DMS153 (cell line): ENCODE results near the gene BRD4.
A peak's percentile ranks its signal among the peaks of the same experiment; 100 is the strongest.

Source experiments
- DNase-seq: peaks from one replicate; lab custom pipeline; 2025; lab: John Stamatoyannopoulos, UW

BRD4 gene

DNA sequence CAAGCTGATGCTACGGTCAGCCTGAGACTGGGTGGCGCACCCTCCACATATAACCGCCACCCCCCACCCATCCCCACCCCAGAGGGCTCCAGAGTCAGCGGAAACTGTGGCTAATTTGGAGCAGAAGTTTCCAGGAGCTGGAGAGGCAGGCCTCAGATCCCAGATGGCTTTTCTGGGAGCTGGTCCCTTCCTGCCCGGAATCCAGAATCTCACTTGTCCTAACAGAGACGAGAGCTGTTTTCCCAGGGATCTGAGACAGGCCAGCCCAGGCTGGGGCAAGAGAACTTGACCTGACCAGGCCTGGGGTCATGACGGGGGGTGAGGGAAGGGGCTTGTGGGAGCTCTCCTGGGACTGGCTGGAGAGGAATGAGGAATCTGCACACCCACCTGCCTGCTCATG lies 106.6 kb downstream of the BRD4 start:
- DNase-seq = no peak

DNA sequence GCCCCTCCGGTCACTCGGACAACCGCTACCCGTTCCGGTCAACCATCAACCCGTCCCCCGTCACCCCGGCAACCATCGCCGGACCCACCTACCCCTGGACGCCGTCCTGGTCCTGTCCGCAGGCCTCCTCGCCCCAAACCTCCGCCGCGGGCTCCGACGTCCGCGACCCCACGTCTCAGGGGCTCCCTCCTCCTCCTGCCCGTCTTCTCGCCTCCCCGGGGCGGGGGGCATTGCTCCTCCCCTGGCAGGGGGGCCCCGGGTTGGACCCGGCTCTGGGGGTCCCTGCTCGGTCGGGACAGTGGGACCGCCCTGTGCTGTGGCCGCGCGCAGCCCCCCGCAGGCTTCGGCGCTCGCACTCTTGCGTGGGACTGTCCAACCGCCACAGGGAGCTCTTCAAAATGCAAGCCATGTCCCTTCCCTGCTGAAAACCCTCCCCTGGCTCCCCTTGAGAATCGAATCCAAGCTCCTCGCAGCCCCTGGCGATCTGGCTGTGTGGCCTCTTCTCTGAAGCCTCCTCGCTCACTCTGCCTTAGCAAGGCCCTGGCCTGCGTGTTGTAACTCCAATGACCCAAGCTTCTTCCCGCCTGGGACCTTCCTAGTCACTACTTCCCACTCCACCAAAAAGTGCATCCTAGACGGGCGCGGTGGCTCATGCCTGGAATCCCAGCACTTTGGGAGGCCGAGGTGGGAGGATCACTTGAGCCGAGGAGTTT lies 108.5 kb downstream of the BRD4 start:
- DNase-seq = no peak

DNA sequence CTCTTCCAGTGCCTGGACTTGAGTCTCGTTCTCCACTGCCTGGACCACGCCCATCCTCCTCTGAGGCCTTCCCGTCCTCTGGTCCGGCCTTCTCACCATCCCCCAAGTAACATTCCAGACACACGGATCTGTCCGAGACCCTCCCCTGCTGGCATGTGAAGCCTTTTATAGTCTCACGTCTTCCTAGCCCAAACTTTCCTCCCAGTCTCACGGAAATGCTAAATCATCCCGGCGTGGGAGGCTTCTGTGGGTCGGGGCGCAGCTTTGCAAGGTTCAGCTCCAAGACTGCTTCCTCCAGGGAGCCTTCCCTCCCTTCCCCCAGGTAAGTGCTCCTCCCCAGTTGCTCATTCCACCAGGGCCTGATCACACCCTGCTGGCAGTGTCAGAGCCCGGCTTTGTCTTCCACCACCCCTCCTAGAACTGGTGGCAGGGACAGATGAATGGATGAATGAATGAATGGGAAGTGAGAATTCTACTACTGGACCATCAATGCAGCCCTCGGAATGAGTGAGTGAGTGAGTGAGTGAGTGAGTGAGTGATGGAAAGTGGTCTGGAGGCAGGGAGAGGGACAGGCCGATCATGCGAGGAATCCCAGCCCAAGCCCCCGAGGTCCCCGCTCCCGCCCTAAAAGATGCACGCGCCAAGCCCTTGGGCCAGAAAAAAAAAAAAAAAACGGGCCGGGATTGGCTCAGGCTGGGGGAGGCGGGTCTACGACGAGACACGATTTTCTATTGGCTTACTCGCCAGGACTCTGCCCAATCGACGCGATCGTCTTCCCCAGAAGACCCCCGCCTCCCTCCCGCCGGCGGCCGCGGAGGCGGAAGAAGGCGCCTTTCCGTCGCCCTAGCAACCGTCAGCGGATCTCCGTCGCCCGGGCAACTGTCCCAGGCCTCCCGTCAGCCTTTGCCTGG lies 109.3 kb downstream of the BRD4 start:
- peak; percentile 93 for DNase-seq

DNA sequence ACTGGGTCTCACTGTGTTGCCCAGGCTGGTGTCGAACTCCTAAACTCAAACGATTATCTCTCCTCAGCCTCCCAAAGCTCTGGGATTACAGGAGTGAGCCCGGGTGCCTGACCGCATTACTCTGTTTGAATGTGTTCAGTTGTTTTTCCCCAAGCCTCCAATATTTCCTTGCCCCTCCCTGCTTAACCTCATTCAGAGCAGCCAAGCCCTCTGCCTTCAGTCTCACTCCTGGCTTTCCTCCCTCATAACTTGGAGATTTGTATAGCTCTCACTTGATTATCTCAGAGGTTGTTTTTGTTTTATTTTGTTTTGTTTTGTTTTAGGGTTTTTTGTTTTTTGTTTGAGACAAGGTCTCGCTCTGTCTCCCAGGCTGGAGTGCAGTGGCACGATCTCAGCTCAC lies 111.5 kb downstream of the BRD4 start:
- DNase-seq = no peak

DNA sequence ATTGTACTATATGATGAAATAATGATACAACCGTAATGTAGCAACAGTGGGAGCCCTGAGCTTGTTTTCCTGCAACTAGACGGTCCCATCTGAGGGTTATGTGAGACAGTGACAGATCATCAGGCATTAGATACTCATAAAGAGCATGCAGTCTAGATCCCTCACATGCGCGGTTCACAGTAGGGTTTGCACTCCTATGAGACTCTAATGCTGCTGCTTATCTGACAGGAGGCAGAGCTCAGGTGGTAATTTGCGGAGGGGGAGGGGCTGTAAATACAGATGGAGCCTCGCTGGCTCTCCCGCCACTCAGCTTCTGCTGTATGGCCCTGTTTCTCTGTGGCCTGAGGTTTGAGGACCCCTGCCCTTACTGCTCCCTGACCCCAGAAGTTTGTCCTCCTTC lies 113.8 kb downstream of the BRD4 start:
- no peak for DNase-seq

DNA sequence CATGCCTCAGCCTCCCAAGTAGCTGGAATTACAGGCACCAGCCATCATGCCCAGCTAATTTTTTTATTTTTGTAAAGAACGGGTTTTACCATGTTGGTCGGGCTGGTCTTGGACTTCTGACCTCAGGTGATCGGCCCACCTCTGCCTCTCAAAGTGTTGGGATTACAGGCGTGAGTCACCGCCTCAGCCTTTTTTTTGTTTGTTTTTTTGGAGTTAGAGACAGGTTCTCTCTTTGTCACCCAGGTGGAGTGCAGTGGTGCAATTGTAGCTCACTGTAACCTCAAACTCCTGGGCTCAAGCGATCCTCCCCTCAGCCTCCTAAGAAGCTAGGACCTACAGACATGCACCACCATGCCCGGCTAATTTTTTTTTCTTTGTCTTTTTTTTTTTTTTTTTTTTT lies 116.0 kb downstream of the BRD4 start:
- no peak for DNase-seq

DNA sequence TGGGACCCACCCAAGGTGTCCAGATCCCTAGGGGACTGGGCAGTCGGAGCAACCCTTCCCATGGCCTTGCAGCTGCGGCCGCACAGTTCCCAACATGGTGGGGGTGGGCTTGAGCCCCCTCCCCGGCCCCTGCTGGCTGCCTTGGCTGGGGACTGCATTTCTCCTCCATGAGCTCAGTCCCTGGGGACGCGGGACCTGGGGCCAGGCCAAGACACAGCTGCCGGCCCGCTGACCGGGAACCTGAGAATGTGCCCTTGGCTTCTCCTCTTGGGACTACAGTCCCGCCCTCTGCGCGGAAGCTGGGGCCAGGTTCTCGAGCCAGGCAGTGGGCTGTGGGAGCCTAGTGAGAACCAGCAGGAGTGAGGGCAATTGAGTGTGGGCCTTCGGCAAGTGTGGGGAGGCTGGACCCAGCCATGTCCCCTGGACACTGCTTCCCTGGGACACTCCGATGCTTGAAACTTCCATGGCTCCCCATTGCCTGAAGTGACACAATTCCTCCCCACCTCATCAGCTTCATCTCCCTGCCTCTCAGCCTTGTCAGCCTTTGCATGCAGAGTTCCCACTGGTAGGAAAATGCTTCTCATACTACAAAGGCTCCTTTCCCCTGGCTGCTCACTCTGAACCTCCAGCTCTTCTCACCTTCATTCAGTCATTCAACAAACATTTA lies 118.5 kb downstream of the BRD4 start:
- DNase-seq = no peak

DNA sequence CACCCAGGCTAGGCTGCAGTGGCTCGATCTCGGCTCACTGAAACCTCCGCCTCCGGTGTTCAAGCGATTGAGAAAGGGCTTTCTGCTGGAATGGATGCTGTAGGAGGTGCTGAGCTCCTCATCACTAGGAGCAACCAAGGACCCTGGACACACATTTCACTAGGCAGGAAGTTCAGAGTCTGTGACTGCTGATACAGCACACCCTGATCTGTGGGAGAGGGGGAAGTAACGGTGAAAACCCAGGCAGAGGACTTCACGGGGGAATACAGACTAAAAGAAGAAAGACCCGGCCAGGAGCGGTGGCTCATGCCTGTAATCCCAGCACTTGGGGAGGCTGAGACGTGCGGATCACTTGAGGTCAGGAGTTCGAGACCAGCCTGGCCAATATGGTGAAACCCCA lies 119.6 kb downstream of the BRD4 start:
- DNase-seq = no peak

- DNase-seq = no peak
Observed at GRCh38 chr19:15210323-15210781, 122.0 kb downstream of the BRD4 start.

- DNase-seq = no peak
Observed at GRCh38 chr19:15201374-15202023, 130.8 kb downstream of the BRD4 start.

- no peak for DNase-seq
Observed at GRCh38 chr19:15200553-15201364, 131.6 kb downstream of the BRD4 start, which contains the start of gene NOTCH3. Gene NOTCH3 (minus strand): TSS chr19:15200995. CDS start chr19:15200905, 90 bp downstream.

DNA sequence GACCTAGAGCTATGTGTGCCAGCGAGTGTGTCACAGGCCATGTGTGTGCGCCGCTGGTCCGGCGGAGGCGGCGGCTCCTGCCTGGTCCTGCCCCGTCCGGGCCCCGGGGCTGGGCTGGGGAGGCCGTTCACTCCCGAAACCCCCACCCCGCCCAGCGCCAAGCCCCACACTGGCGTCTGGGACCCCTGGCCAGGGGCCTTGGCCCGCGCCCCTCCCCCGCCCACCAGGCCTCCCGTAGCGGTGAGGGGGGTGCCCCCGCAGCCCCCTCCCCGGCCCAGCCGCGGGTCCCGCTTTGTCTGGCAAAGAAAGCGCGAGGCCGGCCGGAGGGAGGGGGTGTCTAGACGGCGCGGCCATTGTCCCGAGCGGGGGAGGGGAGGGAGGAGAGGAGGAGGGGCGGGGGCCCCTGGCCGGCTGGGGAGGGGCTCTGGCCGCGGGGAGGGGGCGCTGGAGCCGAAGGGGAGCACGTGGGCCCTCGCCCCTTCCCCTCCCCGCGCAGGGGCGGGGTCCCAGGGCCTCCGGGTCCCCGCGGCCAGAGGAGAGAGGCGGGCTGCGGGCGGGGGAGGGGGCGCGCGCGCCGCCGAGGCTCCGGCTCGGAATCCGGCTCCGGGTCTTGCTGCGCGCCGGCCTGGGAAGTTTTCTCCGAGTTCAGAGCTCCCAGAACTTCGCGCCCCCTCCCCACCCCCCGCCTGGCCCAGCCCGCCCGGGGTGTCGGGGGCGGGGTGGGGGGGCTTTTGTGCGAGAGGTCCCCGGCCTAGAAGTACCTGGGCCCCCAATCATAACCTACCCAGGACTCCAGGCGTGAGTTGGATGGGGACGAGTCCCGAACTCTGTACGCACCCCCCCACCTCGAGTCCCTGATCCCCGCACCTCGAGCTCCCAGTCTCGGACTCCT lies 132.4 kb downstream of the BRD4 start:
- no peak for DNase-seq

DNA sequence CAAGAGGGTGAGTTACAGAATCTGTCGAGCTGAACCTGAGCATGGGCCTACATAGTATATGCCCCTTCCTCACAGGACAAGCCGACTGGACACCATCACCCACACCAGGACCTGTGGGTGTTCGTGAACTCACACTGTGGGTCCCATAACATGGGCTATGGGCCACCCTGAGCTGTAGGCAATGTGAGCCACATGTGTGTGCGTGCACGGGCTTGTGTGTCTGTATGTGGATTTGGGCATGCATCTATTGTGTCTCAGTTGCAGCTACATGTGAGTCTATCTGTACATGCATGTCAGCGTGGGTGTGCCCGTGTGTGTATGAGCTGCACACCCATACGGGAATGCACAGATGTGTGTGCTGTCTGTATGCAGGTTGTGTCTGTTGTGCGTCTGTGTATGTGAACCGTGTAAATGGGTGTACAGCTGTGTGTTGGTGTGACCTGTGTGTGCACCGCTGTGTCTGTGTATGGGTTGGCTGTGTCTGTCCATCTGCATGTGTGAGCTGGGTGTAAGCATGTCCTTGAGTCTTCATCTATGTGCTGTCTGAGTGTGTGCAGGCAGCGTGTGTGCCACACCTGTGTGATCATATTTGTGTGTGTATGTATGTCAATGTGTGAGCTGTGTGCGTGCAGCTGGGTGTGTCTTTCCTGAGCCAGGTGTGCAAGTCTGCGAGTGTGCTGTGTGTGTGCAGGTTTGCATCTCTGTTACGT lies 133.2 kb downstream of the BRD4 start:
- no peak for DNase-seq

DNA sequence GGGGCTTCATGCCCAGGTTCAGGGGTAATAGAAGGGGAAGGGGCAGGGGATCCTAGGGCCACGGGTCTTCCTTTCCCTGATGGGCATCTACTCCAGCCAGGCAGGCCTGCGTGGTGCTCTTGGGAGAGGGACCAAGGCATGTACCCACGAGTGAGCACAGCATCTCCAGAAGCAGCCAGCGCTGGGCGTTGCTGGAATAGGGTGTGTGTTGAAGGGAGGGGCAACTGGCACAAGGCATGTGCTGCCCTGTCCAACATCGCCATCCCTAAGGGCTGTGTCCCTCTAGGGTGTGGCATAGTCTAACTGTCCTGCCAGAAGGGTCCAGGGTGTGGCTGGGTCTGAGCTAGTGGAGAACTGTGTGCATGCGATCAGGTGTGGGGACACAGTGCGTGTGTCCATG lies 134.4 kb downstream of the BRD4 start:
- no peak for DNase-seq

- DNase-seq = no peak
Observed at GRCh38 chr19:15197275-15197941, 134.9 kb downstream of the BRD4 start.

- peak; percentile 37 for DNase-seq
Observed at GRCh38 chr19:15196360-15197005, 135.9 kb downstream of the BRD4 start.

DNA sequence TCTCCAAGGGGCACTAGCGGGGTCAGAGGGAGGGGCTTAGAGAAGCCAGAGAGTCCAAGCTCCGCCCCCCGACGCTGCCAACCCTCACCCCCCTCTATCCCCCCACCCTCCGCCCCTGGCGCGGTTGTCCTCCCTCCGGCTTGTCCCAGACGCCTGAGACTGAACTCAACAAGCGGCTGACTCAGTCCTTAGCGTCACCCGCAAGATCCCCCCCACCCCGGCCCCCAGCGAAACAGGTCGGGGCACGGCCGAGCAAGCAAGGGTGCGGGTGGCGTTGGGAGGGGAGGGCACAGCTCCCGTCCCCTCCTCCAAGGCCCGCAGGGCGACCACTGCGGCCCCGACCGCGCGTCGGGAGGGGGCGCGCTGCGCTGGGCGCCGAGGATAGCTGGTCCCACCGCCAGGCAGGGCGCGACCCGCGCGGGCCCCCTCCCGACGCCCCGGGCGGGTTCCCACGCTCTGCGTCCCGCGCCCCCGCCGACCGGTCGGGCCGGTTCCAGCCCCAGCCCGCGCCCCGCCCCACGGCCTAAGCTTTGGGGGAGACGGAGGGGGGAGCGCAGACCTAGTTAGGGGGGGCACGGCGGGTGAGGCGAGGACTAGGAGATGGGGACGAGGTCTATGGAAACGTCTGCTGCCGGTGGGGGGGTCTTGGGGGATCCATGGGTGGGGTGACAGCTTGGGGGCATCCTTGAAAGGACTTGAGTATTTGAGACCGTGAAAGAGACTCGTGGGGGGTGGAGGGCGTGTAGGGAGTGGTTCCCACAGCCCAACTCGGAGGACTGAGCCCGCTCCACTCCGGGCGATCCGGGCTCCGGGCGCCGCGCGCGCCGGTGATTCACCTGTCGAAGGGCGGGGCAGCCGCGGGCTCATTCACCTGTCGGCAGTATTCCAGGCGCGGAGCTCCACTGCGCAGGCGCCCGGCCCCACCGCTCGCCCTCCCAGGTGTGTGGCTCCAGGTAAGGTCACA lies 136.7 kb downstream of the BRD4 start:
- DNase-seq = peak; percentile 78
